ENCODE measurements around the gene B4GALNT4. TPM values are rescaled to one million over a fixed set of nuclear protein-coding genes. Genes with fewer than 3 reads are reported as not detected.

B4GALNT4 gene
- total and polyA plus RNA-seq, 2 of the 13 experiments (the other 11 are each of a cell fraction or from before 2014, with no cell fraction given), result 30.5 to 50.1 TPM

DNA sequence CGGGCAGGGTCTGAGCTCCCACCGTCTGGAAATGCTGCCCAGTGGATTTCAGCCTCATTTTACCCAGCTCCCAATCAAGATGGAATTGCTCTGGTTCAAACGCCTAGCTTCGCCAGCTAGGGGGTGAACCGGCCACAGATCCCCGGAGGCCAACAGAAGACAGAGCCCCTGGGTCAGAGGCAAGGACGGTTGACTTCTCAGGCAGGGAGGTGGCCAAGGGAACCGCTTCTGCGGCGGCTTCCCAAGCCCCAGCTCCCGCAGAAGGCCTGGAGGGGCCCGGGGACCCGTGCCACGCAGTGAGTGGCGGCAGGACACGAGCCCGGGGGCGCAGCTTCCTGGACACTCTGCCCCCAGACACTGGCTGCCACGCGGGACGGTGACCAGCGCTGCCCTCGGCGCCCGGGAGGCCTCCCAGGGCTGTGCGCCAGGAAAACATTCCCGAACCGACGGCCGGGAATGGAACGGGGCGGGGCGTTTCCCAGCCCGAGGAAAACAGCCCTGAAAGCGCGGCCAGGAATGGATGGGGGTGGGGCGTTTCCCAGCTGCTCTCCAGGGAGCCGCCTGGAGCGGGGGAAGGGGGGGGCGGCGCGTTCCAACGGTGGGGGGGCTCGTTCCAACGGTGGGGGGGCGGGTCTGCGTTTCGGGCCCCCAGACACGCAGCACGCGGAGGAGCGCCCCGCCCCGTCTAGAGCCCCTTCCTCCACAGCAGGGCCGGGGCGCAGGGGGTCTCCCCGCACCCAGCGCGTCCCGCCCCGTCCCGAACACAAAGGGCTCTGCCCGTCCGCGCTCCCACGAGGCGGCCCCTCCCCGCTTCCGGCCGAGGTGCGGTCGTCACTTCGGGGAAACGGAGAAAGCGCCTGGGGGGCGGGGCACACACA, 13.5 kb upstream of the B4GALNT4 start (continued):
- TF ChIP-seq ZIK1 (CRISPR knock-in tag; IDR thresholded peaks at IDR 0.05; ENCODE audit: borderline replicate concordance, low read depth), result no peak; the same call in 1 of the 2 replicates
- peak; percentile 68 for TF ChIP-seq ARNTL (CRISPR knock-in tag; IDR thresholded peaks at IDR 0.05)
- no peak for TF ChIP-seq NFRKB (IDR thresholded peaks at IDR 0.05)
- TF ChIP-seq EED (CRISPR knock-in tag; IDR thresholded peaks at IDR 0.05), result no peak
- peak; percentile 31 for TF ChIP-seq HNRNPLL (IDR thresholded peaks at IDR 0.05; ENCODE audit: low read depth, low read length, poor library complexity, severe bottlenecking)
- TF ChIP-seq SYNCRIP (IDR thresholded peaks at IDR 0.05; ENCODE audit: insufficient read depth, low read depth, low read length), result no peak
- TF ChIP-seq, protein P1, sequence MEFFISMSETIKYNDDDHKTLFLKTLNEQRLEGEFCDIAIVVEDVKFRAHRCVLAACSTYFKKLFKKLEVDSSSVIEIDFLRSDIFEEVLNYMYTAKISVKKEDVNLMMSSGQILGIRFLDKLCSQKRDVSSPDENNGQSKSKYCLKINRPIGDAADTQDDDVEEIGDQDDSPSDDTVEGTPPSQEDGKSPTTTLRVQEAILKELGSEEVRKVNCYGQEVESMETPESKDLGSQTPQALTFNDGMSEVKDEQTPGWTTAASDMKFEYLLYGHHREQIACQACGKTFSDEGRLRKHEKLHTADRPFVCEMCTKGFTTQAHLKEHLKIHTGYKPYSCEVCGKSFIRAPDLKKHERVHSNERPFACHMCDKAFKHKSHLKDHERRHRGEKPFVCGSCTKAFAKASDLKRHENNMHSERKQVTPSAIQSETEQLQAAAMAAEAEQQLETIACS (CRISPR knock-in tag; IDR thresholded peaks at IDR 0.05), result no peak
- no peak for TF ChIP-seq RAD51 (IDR thresholded peaks at IDR 0.05; ENCODE audit: borderline replicate concordance)
- no peak for TF ChIP-seq CBX2 (IDR thresholded peaks at IDR 0.05; ENCODE audit: low read depth, low read length)
- TF ChIP-seq CBX2 (CRISPR knock-in tag; IDR thresholded peaks at IDR 0.05; ENCODE audit: low read depth), result no peak
- TF ChIP-seq ZNF34 (CRISPR knock-in tag; IDR thresholded peaks at IDR 0.05; ENCODE audit: borderline replicate concordance), result peak; percentile 74; the same call in 1 of the 2 replicates
- peak; percentile 18; the same call in 1 of the 2 replicates for TF ChIP-seq ELF3 (CRISPR knock-in tag; IDR thresholded peaks at IDR 0.05)
- peak; percentile 54; the same call in 1 of the 2 replicates for TF ChIP-seq BRD4 (CRISPR knock-in tag; IDR thresholded peaks at IDR 0.05)
- TF ChIP-seq, protein P2, sequence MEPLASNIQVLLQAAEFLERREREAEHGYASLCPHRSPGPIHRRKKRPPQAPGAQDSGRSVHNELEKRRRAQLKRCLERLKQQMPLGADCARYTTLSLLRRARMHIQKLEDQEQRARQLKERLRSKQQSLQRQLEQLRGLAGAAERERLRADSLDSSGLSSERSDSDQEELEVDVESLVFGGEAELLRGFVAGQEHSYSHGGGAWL (CRISPR knock-in tag; IDR thresholded peaks at IDR 0.05), result no peak
- peak; percentile 76; the same call in 1 of the 2 replicates for TF ChIP-seq ZSCAN29 (CRISPR knock-in tag; conservative IDR thresholded peaks at IDR 0.05)
- TF ChIP-seq FOSL2 (CRISPR knock-in tag; IDR thresholded peaks at IDR 0.05), result peak; percentile 39
- no peak for TF ChIP-seq ZNF75D (CRISPR knock-in tag; IDR thresholded peaks at IDR 0.05; ENCODE audit: borderline replicate concordance)
- no peak for TF ChIP-seq PHF20 (CRISPR knock-in tag; IDR thresholded peaks at IDR 0.05)
- TF ChIP-seq REXO4 (CRISPR knock-in tag; IDR thresholded peaks at IDR 0.05; ENCODE audit: borderline replicate concordance), result no peak
- TF ChIP-seq, protein P3, sequence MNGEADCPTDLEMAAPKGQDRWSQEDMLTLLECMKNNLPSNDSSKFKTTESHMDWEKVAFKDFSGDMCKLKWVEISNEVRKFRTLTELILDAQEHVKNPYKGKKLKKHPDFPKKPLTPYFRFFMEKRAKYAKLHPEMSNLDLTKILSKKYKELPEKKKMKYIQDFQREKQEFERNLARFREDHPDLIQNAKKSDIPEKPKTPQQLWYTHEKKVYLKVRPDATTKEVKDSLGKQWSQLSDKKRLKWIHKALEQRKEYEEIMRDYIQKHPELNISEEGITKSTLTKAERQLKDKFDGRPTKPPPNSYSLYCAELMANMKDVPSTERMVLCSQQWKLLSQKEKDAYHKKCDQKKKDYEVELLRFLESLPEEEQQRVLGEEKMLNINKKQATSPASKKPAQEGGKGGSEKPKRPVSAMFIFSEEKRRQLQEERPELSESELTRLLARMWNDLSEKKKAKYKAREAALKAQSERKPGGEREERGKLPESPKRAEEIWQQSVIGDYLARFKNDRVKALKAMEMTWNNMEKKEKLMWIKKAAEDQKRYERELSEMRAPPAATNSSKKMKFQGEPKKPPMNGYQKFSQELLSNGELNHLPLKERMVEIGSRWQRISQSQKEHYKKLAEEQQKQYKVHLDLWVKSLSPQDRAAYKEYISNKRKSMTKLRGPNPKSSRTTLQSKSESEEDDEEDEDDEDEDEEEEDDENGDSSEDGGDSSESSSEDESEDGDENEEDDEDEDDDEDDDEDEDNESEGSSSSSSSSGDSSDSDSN (CRISPR knock-in tag; IDR thresholded peaks at IDR 0.05), result peak; percentile 85
- no peak for TF ChIP-seq RARG (CRISPR knock-in tag; IDR thresholded peaks at IDR 0.05; ENCODE audit: low read depth)
- TF ChIP-seq, protein P4, sequence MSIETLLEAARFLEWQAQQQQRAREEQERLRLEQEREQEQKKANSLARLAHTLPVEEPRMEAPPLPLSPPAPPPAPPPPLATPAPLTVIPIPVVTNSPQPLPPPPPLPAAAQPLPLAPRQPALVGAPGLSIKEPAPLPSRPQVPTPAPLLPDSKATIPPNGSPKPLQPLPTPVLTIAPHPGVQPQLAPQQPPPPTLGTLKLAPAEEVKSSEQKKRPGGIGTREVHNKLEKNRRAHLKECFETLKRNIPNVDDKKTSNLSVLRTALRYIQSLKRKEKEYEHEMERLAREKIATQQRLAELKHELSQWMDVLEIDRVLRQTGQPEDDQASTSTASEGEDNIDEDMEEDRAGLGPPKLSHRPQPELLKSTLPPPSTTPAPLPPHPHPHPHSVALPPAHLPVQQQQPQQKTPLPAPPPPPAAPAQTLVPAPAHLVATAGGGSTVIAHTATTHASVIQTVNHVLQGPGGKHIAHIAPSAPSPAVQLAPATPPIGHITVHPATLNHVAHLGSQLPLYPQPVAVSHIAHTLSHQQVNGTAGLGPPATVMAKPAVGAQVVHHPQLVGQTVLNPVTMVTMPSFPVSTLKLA (IDR thresholded peaks at IDR 0.05), result no peak
- TF ChIP-seq, protein P5, sequence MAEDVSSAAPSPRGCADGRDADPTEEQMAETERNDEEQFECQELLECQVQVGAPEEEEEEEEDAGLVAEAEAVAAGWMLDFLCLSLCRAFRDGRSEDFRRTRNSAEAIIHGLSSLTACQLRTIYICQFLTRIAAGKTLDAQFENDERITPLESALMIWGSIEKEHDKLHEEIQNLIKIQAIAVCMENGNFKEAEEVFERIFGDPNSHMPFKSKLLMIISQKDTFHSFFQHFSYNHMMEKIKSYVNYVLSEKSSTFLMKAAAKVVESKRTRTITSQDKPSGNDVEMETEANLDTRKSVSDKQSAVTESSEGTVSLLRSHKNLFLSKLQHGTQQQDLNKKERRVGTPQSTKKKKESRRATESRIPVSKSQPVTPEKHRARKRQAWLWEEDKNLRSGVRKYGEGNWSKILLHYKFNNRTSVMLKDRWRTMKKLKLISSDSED (CRISPR knock-in tag; IDR thresholded peaks at IDR 0.05), result no peak
- TF ChIP-seq MEF2D (CRISPR knock-in tag; IDR thresholded peaks at IDR 0.05), result no peak
